Measurements from ENCODE around the gene YTHDF1. TPM values are rescaled to one million over a fixed set of nuclear protein-coding genes. Genes with fewer than 3 reads are reported as not detected.

Gene YTHDF1
- total RNA-seq, 1 experiment from 2014 or later, result 196 TPM

- H3K36me3 ChIP-seq (ENCODE audit: control insufficient read depth, insufficient read depth, low read length), result peaks cover 8% of the 10 kb centered on the region
- no peaks in the 10 kb centered on the region for H3K9me3 Mint-ChIP-seq (ENCODE audit: unreplicated experiment)
- no peaks in the 10 kb centered on the region for H3K9me3 ChIP-seq
- peaks cover 100% of the 10 kb centered on the region for H3K36me3 Mint-ChIP-seq (ENCODE audit: insufficient read depth, unreplicated experiment)
- H3K4me3 Mint-ChIP-seq (ENCODE audit: unreplicated experiment), result no peak overlapping the region
- BruUV-seq (replicated peaks), result no TSS peak
- H3K27me3 ChIP-seq (replicated peaks; ENCODE audit: control insufficient read depth, insufficient read depth, low read length), result no peaks in the 10 kb centered on the region
- ChIA-PET POLR2A (no interaction called here), CTCF (no interaction called here)
- no peak overlapping the region for H3K4me3 ChIP-seq (ENCODE audit: low read depth, low read length)
- peaks cover 30% of the 10 kb centered on the region for H3K4me1 Mint-ChIP-seq (ENCODE audit: low read depth, unreplicated experiment)
- peak overlapping the region; percentile 60 for H3K27ac Mint-ChIP-seq (ENCODE audit: unreplicated experiment)
- DNase-seq, result no peak
- no peak for TF ChIP-seq CTCF (IDR thresholded peaks at IDR 0.05; ENCODE audit: insufficient read depth in 1 of 2, low read depth in 1 of 2, low read length in 1 of 2, severe bottlenecking in 1 of 2, unreplicated experiment in 1 of 2)
- H3K27me3 Mint-ChIP-seq (ENCODE audit: insufficient read depth, unreplicated experiment), result no peaks in the 10 kb centered on the region
- peaks cover under 1% of the 10 kb centered on the region; the same call in 1 of the 2 replicates for H3K4me1 ChIP-seq
- intact Hi-C loops (cut with micrococcal nuclease; ENCODE audit: unreplicated experiment), result no loop called here
Observed at GRCh38 chr20:63206878-63207277, 9.1 kb downstream of the YTHDF1 start.

- DNase-seq, result no peak
- H3K27ac Mint-ChIP-seq (ENCODE audit: unreplicated experiment), result peak overlapping the region; percentile 60
- BruUV-seq (replicated peaks), result no TSS peak
- no peak for TF ChIP-seq CTCF (IDR thresholded peaks at IDR 0.05; ENCODE audit: insufficient read depth in 1 of 2, low read depth in 1 of 2, low read length in 1 of 2, severe bottlenecking in 1 of 2, unreplicated experiment in 1 of 2)
- H3K36me3 Mint-ChIP-seq (ENCODE audit: insufficient read depth, unreplicated experiment), result peaks cover 100% of the 10 kb centered on the region
- Histone ChIP-seq H3K36me3 (ENCODE audit: control insufficient read depth, insufficient read depth, low read length) (peaks cover 8% of the 10 kb centered on the region), H3K4me1 (no peaks in the 10 kb centered on the region), H3K4me3 (ENCODE audit: low read depth, low read length) (no peak overlapping the region), H3K27me3 (replicated peaks; ENCODE audit: control insufficient read depth, insufficient read depth, low read length) (no peaks in the 10 kb centered on the region), H3K9me3 (no peaks in the 10 kb centered on the region)
- ChIA-PET CTCF (interaction anchor here (0.7 kb wide), 1 partner anchor 90 kb away, joined by 5 read pairs; no protein-coding TSS in a partner anchor), POLR2A (no interaction called here)
- intact Hi-C loops (cut with micrococcal nuclease; ENCODE audit: unreplicated experiment), result no loop called here
- H3K9me3 Mint-ChIP-seq (ENCODE audit: unreplicated experiment), result no peaks in the 10 kb centered on the region
- H3K4me3 Mint-ChIP-seq (ENCODE audit: unreplicated experiment), result no peak overlapping the region
- peaks cover 31% of the 10 kb centered on the region for H3K4me1 Mint-ChIP-seq (ENCODE audit: low read depth, unreplicated experiment)
- no peaks in the 10 kb centered on the region for H3K27me3 Mint-ChIP-seq (ENCODE audit: insufficient read depth, unreplicated experiment)
Observed at GRCh38 chr20:63205896-63206295, 10.0 kb downstream of the YTHDF1 start.

- no peak for TF ChIP-seq CTCF (IDR thresholded peaks at IDR 0.05; ENCODE audit: insufficient read depth in 1 of 2, low read depth in 1 of 2, low read length in 1 of 2, severe bottlenecking in 1 of 2, unreplicated experiment in 1 of 2)
- no peaks in the 10 kb centered on the region for H3K9me3 ChIP-seq
- POLR2A ChIA-PET, result interaction anchor here (0.7 kb wide), 1 partner anchor 11 kb away, joined by 3 read pairs; no protein-coding TSS in a partner anchor
- Mint-ChIP-seq H3K27ac (ENCODE audit: unreplicated experiment) (peak overlapping the region; percentile 41), H3K9me3 (ENCODE audit: unreplicated experiment) (no peaks in the 10 kb centered on the region), H3K36me3 (ENCODE audit: insufficient read depth, unreplicated experiment) (peaks cover 100% of the 10 kb centered on the region), H3K4me1 (ENCODE audit: low read depth, unreplicated experiment) (peaks cover 33% of the 10 kb centered on the region), H3K4me3 (ENCODE audit: unreplicated experiment) (no peak overlapping the region), H3K27me3 (ENCODE audit: insufficient read depth, unreplicated experiment) (no peaks in the 10 kb centered on the region)
- no TSS peak for BruUV-seq (replicated peaks)
- no peaks in the 10 kb centered on the region for H3K4me1 ChIP-seq
- DNase-seq, result no peak
- no peaks in the 10 kb centered on the region for H3K27me3 ChIP-seq (replicated peaks; ENCODE audit: control insufficient read depth, insufficient read depth, low read length)
- H3K36me3 ChIP-seq (ENCODE audit: control insufficient read depth, insufficient read depth, low read length), result peaks cover 9% of the 10 kb centered on the region
- no peak overlapping the region for H3K4me3 ChIP-seq (ENCODE audit: low read depth, low read length)
- CTCF ChIA-PET, result interaction anchor here (0.7 to 1.5 kb wide), 3 partner anchors 10 to 21 kb away, joined by 3 to 4 read pairs (median 3); no protein-coding TSS in a partner anchor
- intact Hi-C loops (cut with micrococcal nuclease; ENCODE audit: unreplicated experiment), result no loop called here
Observed at GRCh38 chr20:63204362-63204761, 11.6 kb downstream of the YTHDF1 start.

Data from Caco-2 (cell line).